ENCODE results near the gene PPP4R2.

Gene PPP4R2, protein sequence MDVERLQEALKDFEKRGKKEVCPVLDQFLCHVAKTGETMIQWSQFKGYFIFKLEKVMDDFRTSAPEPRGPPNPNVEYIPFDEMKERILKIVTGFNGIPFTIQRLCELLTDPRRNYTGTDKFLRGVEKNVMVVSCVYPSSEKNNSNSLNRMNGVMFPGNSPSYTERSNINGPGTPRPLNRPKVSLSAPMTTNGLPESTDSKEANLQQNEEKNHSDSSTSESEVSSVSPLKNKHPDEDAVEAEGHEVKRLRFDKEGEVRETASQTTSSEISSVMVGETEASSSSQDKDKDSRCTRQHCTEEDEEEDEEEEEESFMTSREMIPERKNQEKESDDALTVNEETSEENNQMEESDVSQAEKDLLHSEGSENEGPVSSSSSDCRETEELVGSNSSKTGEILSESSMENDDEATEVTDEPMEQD

DNA sequence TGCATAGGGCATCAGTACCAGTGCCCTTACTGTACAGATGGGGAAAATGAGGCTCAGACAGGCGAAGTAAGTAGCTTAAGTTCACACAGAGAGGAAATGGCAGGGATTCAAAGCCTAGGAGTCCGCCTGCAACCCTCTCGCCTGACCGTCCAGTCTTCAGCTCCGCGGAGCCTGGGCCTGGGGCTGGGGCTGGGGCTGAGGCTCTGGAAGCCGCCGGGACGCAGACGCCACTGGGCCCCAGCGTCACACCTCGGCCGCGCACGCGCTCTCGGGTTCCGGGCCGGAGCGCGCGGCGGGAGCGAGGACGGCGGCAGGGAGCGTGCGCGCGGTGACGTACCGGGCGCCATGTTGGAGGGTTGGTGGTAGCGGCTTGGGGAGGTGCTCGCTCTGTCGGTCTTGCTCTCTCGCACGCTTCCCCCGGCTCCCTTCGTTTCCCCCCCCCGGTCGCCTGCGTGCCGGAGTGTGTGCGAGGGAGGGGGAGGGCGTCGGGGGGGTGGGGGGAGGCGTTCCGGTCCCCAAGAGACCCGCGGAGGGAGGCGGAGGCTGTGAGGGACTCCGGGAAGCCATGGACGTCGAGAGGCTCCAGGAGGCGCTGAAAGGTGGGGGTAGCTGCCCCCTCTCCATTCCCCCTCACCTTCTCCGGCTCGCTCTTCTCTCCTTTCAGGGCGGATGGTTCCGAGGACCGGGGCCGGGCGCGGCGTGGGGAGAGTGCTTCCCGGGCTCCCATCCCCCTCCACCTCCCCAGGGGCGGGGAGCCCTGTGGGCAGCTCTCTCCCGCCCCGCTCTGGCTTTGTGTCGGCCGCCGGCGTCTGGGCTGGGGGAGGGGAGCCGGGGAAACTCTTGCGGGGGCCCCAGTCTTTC is at the start of gene PPP4R2:
PPP4R2 (plus strand) TSS at position 339 of the 861 bp plus-strand sequence; CDS start at position 566, 227 bp downstream.
- DNase-seq (ENCODE audit: low spot score): peak; percentile 90

DNA sequence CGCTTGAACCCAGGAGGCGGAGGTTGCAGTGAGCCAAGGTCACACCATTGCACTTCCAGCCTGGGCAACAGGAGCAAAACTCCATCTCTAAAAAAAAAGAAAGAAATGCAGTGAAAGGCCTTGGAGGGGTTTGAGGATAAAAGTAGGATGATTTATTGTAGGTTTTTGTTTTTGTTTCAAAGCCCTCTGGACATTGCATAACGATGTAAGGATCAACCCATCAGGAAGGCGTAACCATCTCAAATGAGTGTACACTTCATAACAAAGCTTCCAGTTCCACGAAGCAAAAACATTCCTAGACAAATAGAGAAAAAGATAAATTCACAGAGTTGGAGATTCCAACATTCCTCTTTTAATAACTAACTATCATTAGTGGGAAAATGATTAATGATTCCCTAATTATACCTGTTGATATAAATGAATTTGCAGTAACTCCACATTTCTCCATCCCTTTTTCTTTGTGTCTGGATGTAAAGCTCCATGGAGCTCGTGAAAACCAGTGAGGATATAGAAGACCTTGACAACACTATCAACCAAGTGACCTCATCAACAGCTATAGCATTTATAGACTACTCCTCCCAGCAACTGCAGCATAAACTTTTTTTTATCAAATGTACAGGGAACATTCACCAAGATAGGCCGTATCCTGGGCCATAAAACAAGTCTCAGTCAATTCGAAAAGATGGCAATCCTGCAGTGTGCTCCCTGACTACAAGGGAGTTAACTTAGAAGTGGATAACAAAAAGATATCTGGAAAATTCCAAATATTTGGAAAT is 48.7 kb upstream of the PPP4R2 start:
- no peak for DNase-seq (ENCODE audit: low spot score)

DNA sequence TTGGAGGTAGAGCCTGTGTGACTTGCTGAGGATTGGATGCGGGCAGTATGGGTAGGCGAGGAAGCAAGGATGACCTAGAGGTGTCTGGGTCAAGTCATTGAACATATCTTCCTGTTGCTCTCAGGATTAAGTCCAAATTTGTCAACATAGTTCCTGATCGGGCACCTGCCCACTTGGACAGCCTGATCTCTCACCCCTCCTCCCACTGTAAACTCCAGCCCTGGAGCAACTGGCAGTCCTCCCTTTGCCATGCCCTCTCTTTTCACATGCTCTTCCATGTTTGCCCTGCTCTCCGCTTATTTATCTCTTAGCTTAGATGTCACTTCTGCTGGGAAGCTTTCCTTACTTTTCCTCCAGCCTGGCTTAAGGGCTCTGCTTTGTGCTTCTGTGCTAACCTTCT is 47.6 kb upstream of the PPP4R2 start:
- DNase-seq (ENCODE audit: low spot score): no peak

DNA sequence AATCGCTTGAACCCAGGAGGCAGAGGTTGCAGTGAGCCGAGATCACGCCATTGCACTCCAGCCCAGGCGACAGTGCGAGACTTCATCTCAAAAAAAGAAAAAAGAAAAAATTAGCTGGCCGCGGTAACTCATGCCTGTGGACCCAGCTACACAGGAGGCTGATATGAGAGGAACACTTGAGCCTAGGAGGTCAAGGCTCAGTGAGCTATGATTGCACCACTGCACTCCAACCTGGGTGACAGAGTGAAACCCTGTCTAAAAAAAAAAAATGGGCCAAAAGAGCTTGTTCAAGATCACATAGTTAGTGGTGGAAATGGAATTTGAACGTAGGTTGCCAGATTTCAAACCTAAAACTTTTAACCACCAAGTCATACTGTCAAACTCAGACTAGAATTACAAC is 46.2 kb upstream of the PPP4R2 start:
- DNase-seq (ENCODE audit: low spot score): no peak

DNA sequence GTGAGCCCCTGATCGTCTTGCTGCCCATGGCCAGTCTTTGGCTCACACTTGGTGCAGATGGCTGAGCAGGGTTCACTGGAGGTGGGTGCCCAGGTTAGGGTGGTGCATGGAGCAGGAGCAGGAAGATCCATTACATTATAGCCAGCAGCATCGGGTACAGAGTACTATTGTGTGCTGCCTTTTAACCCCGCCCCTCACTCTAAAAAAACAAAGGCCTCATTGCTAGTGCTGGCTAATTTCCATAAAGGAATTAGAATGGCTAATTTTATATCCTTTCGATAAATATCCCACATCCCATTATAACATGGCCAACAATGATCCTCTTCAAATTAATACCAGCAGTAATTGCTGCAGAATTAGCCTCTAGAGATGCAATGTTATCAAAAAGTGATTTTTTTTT is 45.8 kb upstream of the PPP4R2 start:
- DNase-seq (ENCODE audit: low spot score): no peak

DNA sequence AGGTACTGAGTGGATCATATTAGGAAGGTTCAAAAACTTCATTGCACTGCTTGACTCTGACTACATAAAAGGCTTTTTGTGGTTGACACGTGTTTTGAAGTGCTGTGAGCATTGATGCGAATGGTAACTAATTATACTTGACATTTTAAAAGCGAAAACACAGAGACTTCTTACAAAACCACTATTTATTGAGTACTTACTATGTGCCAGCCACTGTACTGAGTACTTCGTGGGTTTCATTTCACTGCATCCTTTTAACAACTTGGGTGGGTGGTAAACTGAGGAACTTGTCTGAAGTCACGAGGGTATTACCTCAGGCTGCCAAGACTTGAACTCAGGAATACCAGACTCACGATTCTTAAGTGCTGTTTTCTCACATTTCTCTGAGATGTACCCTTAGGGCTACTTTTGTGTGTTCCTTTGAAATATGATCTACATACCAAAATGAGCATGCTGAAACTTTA is 45.3 kb upstream of the PPP4R2 start:
- DNase-seq (ENCODE audit: low spot score): no peak

DNA sequence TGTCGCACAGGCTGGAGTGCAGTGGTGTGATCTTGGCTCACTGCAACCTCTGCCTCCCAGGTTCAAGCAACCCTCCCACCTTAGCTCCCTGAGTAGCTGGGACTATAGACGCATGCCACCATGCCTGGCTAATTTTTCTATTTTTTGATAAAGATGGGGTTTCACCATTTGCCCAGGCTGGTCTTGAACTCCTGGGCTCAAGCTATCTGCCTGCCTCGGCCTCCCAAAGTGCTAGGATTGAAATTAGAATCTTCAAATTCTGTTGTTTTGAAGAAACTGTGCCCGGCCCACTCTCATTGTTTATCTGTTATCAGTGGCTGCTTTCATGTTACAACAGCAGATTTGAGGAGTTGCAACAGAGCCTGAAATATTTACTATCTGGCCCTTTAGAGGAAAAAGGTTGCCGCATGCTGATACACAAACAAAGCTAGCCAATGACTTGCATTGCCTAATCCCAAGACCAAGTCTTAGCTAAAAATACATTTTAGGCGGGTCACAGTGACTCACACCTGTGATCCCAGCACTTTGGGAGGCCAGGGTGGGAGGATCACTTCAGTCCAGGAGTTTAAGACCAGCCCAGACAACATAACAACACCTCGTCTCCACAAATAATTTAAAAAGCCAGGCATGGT is 43.2 kb upstream of the PPP4R2 start:
- no peak for DNase-seq (ENCODE audit: low spot score)

DNA sequence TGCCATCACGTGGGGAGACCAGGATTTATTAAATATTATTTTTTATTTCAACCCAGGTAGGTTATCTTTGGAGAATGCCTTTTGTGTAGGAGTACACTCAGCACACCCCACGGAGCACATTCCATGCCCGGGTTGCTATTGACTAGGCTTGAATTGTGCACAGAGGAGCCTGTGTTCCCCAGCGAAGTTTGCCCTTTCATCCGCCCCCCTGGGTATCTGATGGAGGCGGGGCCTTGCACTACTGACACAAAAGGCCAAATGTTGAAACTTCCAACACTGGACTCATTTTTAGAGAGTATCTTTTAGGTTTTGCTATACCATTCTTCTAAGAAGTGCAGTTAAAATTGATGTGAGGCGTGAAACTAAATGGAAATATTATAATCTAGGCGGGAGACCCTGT is 39.3 kb upstream of the PPP4R2 start:
- DNase-seq (ENCODE audit: low spot score): no peak

DNA sequence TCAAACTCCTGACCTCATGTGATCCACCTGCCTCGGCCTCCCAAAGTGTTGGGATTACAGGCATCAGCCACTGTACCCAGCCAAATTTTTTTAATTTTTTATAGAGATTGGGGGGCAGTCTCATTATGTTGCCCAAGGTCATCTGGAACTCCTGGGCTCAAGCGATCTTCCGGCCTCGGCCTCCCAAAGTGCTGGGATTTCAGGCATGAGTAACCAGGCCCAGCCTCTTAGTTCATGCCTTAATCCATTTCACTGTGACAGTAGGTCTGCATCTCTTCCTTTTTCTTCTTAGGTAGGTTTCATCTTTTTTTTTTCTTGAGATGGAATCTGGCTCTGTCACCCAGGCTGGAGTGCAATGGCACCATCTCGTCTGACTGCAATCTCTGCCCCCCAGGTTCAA is 37.3 kb upstream of the PPP4R2 start:
- DNase-seq (ENCODE audit: low spot score): no peak

DNA sequence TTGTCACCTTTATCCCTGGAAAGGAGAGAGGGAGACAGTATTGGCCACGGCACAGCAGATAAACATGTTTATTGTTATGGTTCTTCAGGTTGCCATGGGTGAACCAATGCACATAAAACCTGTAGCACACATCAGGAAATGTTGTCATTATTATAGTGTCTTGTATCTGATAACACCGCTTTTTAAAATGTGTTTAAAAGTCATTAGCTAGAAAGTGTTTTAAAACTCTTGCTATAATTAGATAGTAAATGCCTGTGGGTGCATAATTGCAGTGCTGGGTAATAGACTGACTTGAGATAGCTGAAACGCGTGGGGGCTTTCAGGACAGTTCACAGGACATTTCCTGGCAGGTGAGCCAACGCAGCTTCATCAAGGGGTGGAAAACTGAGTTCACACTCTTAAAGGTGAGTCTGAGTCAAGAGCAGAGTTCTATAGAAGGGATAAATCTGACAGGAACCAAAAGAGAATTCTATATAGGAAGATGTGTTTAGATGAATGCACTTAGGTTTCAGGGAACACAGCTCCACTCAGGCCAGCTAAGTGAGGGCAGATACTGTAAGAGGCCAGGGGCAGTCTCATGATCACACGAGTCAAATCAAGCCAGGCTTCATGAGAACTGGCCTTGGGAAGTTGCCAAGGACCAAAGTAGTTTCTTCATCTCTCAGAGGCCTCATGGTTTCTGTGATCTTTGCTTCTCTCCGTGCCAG is 35.6 kb upstream of the PPP4R2 start:
- DNase-seq (ENCODE audit: low spot score): no peak

DNA sequence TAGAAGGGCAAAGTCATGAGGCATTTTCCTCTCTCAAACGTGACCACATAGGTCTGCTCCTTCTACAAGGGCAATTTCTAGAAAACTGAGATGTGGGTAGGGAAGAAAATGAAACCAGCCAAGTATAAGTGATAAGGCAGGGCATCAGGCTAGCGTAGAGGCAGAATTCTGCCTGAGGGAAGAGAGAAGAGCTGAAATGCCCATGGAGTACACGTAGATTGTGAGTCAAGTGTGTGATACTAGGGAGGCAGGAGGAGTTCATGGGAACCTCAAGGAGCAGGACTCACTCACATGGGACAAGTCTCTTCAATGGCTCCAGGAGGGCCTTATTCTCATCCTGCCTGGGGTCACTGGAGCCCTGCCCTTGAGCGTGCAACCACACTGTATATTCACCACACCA is 34.9 kb upstream of the PPP4R2 start:
- no peak for DNase-seq (ENCODE audit: low spot score)

DNA sequence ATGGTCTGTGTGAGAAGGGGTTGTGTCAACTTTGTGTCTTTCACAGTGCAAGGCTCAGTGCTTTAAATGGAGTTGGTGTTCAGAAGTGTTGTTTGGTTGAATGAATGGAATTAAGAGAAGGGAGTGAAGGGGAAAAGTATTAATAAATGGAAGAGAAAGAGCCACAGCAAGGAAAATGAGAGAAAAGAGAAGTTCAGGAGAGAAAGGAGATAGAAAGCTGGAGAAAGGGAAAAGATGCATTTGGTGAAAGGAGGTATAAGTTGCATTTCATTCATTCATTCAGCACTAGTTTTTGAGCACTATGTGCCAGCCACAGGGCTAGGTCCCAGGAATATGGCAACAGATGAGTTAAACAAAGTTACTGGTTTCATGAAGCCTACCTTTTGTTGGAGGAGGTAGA is 34.3 kb upstream of the PPP4R2 start:
- no peak for DNase-seq (ENCODE audit: low spot score)

DNA sequence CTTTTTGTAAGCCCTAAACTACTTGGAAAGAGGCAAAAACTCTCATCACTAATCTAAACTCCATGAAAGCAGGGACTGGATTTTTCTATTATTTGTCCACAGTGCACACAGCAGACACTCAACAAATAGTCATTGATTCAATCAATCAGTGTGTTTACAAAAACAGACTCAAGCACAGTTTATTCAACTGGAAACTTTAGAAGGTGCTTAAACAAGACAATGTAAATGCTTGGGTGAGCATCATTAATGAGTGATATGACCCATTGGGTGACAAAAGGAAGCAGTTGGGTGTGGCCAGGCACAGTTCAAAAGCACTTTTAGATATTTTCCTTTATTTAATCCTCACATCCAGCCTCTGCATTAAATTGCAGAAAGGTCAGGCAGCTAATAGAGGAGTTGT is 32.0 kb upstream of the PPP4R2 start:
- DNase-seq (ENCODE audit: low spot score): no peak

DNA sequence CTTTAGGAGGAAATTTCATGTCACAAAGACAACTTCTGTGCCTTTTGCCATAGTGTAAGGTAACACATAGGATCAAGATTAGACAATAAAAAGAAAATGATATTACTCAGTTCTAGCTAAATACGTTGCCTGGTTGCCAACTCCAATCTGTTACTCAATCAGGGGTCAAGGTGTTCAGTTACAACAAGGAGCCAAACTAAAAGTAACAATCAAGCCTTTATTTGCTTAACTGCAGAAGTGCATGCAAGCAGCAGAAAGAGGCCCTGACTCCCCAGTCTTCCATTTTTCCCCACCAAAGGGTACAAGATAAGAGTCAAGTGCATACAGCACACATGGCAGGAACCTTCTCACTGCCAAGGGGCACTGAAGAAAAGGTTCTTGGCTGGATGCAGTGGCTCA is 28.3 kb upstream of the PPP4R2 start:
- no peak for DNase-seq (ENCODE audit: low spot score)

DNA sequence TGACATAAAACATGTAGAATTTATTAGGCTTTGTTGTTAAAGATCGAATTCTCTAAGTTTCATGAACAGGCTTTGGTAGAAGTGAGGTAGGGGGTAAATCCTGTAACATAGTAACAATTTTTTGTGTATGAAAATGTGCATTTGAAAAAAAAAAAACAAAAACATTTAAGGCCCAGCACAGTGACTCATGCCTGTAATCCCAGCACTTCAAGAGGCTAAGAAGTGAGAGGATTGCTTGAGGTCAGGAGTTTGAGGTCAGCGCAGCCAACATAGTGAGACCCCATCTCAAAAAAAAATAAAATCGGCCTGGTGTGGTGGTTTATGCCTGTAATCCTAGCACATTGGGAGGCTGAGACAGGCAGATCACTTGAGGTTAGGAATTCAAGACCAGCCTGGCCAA is 26.8 kb upstream of the PPP4R2 start:
- no peak for DNase-seq (ENCODE audit: low spot score)

DNA sequence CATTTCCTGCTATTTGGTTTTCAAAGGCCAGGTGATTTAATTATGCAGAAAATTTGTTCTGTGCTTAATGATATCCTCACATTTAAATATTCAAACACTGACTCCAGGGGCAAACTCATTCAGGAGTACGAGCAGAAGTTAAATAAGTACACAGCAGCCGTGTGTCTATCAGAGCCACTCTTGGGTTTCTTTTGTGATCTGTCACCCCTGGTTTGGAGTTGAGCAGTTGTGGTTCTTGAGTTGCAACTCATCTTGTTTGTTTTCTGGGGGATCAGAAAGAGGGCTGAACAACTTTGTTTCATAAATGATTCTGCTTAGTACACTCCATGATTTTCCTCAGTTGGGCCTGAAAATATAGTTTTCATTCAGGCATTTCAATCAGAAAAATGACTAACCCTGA is 25.7 kb upstream of the PPP4R2 start:
- no peak for DNase-seq (ENCODE audit: low spot score)

DNA sequence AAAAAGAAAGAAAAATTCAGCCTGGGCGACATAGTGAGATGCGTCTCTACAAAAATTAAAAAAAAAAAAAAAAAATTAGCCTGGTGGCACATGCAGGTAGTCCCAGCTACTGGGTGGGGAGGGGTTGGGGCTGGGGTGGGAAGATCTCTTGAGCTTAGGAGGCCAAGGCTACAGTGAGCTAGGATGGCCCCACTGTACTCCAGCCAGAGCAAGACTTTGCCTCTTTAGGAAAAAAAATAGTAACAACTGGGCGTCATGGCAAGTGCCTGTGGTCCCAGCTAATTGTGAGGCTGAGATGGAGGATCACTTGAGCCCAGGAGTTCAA is 23.9 kb upstream of the PPP4R2 start:
- DNase-seq (ENCODE audit: low spot score): no peak

DNA sequence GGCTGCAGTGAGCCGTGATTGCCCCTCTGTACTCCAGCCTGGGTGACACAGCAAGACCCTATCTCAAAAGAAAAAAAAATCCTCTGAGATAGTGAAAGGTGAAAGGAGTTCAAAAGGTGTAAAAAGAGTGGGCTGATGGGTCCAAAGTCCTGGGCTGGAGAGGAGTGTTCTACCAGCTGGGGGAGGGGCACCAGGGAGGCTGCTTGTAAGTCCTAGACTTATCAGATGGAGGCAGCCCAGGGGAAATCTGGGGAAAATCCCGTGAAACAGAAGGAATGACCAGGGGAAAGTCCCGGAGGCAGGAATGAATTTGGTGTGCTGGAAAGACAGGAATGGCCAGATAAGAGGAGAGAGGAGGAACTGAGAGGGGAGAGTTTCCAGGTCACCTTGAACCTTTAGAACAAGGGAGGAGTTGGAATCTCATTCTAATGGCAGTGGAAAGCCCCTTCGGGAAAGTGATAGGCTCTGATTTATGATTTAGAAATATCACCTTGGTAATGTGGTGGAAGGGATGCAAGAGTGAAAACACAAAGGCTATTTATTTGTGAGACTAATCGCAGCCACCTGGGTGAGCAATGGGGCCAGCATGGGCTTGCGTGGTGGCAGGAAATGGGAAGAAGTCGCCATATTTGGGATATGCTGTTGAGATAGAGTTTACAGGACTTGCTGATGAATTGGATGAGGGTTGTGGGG is 23.4 kb upstream of the PPP4R2 start:
- DNase-seq (ENCODE audit: low spot score): no peak

DNA sequence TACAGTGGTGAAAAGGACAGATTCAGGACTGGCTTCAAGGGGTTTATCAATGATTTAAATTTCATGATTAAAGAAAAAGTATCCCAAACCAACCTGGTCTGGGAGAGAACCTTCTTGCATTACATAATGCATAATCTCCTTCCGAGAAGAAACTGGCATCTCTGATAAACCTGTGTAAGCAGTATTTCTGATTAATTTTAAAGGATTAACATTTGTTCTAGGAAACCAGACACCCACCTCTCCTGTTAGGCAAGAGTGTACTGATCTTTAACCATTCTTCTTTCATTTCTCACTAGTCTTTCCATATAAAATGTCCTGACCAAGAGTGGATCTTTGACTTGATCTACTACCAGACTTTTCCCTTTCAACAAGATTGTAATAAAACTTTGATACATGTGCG is 22.8 kb upstream of the PPP4R2 start:
- no peak for DNase-seq (ENCODE audit: low spot score)

DNA sequence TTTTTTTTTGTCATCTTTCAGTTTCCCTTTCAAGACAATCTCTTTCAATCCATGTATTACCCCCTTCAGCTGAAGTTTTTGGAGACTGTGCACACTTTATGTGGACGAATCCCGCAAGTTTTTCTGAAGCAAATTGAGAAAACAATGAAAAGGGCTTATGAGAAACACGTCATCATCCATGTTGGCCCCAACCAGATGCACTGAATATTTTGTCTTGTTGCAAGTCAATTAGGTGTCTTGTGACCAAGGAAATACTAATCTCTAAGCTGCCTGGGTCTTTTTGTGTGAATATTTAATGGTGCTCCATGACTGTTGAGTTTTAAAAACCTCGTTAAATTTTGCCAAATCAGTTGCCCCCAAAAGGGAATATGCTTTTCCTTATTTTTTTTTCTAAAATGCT is 21.7 kb upstream of the PPP4R2 start:
- no peak for DNase-seq (ENCODE audit: low spot score)

DNA sequence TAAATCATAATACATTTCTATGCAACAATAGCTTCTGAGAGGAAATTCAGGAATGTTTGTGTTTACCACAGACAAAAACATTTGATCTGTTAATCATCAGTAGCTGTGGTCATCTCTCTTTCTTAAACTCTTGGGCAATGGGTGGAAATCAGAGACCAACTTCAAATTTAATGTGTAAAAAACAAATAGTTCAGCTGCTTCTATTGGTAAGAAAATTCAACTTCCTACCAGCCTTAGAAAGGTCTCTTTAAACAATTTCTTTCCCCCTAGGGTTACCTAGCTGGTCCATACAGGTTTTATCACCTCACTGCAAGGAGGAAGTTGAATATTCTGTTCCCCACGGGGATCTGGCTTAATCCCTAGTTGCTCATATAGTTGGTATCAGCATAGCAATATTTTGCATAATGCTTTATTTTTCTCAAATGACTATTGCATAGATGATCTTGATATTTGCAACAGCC is 20.3 kb upstream of the PPP4R2 start:
- no peak for DNase-seq (ENCODE audit: low spot score)
